GM19395 (cell line): ENCODE data around the gene FHIT.

Source experiments
- ATAC-seq: cut with Tn5 transposase; IDR thresholded peaks from one replicate; pipeline ENCODE4 v1.9.1; 2021; ENCODE audit warnings: mild to moderate bottlenecking, moderate library complexity; ENCODE audit not compliant: unreplicated experiment

FHIT gene

DNA sequence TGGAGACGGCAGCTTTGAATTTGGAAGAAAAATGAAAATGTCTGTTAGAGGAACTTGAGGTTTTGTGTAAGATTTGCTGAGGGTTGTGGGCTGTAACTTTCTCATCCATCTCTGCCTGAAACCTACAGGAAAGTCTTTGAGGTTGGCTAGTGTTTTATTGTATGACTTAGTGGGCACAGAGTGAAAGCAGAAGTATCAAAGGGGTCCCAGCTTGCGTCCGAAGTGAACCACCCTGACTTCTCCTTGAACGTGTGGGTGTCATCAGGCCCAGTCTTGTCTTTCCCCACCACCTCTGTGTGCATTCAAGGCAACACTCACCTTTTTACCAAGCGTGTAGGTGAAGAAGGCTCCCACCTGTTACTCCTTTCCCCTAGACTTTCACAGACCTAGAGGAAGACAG lies 1519.3 kb downstream of the FHIT start:
- peak; percentile 73 for ATAC-seq

DNA sequence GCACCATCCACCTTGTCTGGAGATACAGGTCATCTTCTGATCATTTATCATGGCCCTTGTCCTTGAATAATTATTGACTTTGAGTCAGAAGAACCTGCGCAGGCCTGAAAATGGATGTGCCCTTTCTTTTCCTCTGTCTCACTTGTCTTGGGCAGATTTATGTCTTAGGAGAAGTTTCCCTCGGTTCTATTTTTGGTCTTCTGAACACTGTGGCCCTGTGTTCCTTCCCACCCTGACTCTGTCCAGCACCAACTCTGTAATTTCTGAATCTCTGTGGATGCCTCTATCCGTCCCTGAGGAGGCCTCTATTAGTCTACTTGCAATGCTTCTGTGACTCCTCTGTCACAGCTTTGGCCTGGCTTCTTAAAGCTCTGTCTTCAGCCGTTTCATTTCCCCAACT lies 1520.7 kb downstream of the FHIT start:
- ATAC-seq: no peak

DNA sequence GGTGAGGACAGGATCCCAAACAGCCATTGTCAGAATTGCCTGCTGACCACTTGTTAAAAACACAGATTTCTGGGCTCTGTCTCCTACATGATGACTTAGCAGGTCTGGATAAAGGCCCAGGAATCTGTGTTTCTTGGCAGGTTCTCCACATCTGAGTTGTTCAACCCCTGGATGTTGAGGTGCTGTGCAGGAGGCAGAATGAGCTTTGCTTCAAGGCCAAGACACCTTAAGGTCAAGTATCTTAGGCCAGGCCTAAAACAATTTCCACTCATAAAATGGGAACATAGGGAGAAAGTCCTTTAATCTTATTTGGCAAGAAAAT lies 1522.7 kb downstream of the FHIT start:
- no peak for ATAC-seq

DNA sequence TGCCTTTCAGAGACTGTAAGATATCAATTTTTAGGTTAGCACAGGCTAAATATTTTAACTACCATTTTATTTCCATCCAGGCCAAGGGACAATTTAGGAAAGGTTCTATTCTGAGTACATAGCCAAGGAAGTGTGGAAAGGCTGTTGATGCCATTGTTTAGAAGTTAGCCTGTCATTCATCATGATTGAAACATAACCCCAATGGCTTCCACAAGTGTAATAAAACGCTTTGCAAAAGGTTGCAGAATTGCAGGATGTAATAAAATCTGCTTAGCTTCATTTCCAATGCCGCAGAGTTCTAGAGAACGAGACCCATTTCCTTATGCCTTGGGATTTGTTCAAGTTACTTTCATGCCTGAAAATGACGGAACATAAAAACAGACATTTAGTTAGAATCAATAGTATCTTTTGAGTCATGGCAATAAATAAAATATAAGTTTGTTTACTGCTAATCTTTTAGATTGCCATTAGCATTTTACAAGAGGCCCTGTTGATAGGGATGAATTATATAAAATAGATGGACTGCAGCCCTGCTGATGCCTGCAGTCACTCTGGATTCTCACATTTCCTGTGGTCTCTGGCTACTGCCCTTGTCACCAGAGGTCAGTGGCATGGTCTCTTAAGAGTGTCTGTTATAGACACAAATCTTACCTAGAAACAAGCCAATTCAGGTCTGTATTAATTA lies 1523.2 kb downstream of the FHIT start:
- no peak for ATAC-seq

DNA sequence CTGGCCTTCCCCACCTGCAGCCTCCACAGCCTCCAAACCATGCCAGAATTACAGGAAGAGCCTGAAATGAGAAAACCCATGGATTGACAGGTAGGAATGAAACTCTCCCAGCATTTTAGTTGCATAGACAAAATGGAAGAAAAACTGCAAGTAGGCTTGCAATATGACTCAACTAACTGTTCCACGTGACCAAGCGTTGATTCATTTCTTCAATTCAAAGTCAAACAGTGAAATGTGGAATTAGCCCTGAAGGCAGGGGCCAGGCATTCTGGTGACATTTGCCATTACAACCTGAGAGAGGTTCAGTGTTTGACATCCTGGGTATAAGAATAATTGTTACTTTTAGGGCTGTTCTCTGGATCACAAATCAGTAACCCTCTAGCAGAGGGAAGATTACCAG lies 1525.0 kb downstream of the FHIT start:
- ATAC-seq: no peak

DNA sequence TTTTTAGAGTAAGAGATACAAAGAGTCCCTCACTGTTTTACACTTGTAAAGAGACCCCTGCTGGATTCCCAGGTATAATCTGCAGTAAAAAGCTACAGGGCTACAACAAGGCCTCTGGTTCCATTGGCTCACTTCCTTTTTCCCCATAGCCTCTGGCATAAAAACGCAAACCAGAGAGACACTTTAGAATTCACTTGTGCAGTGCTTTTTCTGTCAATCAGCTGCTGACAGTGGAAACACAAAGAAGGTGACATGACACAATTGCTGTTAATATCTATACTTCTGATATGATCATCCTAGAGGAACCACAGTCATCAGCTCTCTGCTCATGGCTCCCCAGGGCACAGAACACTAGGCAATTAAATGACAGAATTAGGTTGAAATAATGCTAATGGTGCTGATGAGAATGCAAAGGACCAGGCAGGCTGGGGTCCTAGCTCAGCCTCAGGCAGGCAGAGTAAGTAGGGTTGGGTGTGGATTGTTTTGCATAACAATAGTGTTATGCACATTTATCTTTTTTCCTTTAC lies 1533.5 kb downstream of the FHIT start:
- ATAC-seq: no peak

DNA sequence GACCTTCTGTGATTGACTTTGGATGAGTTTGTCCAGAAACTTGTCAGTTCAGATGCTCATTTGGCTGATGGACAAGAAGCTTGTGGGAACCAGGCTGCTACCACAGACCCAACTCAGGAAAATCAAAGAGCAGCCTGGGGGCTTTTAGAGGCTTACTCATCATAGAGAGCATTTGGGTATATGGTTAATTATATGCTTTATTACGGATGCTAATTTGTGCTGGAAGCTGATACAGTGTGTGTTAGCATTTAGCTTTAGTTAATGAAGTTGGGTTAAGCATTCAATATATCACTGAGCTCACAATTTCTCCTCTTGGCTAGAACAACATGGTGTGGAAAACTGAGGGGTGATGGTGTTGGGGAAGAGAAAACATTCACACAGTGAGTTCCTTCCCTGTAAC lies 1537.2 kb downstream of the FHIT start:
- ATAC-seq: no peak

DNA sequence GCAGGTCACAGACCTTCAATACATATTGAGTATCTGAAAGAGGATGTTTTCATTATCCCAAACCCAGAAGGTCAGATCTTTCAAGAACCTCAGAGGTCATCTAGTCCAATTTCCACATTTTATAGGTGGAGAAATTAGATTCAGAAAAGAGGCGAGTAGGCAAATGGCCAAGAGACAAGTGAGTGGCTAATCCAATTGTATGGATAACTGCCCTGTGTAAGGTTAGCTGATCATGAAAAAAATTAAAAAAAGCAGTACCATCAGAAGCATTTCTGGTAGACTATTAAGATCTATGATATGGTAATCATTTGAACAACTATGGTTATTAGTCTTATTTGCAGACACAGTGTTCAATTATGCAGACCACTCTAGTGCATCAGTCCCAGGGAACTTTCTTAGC lies 1540.7 kb downstream of the FHIT start:
- ATAC-seq: no peak

DNA sequence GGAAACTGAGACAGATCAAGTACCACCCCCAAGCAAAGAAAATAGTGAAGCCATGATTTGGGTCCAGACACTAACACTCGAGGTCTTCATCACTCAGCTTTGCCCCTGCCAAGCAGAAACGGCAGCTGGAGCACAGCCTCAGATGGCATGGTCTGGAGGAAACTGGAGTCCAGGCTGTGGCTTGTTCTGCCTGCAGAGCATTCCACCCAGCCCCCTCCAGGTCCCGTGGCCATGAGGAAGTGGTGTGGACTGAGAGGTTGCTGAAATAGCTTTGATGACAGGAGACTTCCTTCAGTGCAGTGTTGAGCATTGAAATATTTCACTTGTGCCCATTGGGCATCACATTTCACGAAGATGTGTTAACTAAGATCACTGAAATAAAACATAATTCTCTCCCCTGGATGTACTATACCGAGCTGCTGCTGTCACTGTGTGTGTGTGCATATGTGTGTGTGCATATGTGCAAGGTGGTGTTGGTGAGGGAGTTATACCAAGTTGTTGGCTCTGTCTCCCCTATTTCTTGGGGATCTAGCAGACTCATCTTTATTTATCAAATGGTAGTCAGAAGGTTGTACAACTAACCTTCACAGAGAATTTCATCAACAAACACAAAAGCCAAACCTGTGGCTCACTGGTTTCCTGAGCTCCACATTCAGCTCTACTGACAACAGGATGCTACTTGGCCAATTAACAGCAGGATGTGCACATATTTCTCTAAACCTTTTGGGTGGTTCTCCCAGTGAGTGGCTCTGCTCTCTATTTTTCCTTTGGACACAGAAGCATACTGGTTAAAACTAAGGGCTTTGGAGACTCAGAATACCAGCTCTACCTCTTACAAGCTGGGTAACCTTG lies 1541.3 kb downstream of the FHIT start:
- ATAC-seq: no peak

DNA sequence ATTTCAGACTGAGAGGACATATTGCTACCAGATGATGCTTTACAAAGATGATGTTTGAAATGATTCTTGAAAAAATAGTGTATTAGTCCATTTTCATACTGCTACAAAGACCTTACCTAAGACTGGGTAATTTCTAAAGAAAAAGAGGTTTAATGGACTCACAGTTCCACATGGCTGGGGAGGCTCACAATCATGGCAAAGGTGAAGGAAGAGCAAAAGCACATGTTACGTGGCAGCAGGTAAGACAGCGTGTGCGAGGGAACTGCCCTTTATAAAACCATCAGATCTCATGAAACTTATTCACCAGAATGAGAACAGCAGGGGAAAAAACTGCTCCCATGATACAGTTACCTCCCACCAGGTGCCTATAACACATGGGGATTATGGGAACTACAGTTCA lies 1543.0 kb downstream of the FHIT start:
- no peak for ATAC-seq

DNA sequence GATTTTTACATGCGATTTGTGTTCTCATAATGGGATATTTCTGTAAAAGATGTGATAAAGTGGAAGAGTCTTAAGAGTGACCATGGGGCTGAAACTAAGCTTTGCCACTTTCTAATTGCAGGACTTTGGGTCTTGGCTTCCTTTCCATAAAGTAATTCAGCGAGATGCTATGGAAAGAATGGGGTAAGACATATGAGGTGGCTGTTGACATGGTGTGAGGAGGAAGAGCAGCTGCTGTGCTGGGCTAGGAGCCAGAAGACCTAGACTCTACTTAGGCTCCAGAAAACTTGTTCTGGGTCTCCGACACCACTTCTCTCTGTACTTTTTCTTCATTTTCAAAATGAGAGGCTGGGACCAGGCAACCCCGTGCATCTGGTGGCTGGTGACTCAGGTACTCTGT lies 1547.0 kb downstream of the FHIT start:
- no peak for ATAC-seq

DNA sequence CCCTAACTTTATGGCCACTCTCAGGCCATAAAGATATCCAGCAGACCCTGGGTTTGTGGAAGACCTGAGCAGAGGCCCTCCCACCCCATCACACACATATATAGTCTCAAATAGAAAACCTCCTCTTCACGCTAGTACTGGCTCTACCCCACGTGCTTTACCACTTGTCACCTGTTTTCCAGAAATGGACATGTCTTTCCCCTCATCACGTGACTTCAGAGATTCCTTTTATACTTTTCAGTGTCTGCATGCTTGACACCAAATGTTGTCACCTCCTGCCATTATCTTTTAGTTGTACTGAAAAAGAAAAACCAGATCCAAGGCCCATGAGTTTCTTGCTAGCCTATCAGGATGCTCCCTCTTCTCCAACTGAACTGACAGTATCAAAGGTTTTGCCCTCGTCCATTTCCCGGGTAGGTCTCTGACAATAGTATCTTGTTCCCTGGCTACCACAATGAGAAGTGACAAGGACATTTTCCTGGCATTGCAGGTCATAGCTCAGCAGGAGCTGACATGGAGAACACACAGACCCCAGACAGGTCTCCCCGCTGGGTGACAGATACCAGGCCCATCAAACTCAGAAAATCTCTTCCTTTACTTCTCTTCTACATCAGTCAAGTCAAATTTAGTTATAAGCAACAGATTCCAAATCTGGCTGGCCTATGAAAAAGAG lies 1551.5 kb downstream of the FHIT start:
- no peak for ATAC-seq
